GM12878 (cell line): ENCODE measurements around the gene BNC2. TPM values are rescaled to one million over a fixed set of nuclear protein-coding genes. Genes with fewer than 3 reads are reported as not detected.

Source experiments
- ATAC-seq: fragments of 200-7000 bp; cut with Tn5 transposase; 3 replicates; pipeline ENCODE4 v1.9.1; 2020; ENCODE audit warnings: mild to moderate bottlenecking, moderate library complexity
- BruUV-seq: library from RNA; stranded (reverse); fragments of 400-500 nt; replicated peaks from 2 replicates; lab custom pipeline; 2021; lab: Mats Ljungman, UMichigan
- CTCF ChIA-PET: fragments of 300-600 bp; sonication (Branson Sonifier 250); formaldehyde crosslinking; extraction: SDS; loops from one replicate; lab custom pipeline; 2021; ENCODE audit warnings: inconsistent platforms; lab: Yijun Ruan, JAX
- POLR2A ChIA-PET: fragments of 350-600 bp; formaldehyde crosslinking; extraction: SDS; loops from one replicate; lab custom pipeline; 2021; ENCODE audit warnings: inconsistent platforms; lab: Charles Lee
- RAD21 ChIA-PET: fragments of 300-600 bp; sonication (Branson Sonifier 250); formaldehyde crosslinking; loops from one replicate; lab custom pipeline; 2023; ENCODE audit warnings: antibody characterized with exemption; ENCODE audit not compliant: unreplicated experiment; lab: Charles Lee
- SMC1A ChIA-PET: fragments of 300-600 bp; sonication (Branson Sonifier 250); formaldehyde crosslinking; loops from one replicate; lab custom pipeline; 2023; ENCODE audit not compliant: unreplicated experiment, uncharacterized antibody; lab: Charles Lee
- DNase-seq: peaks from one replicate; pipeline ENCODE4 v3.0.0-alpha.2; 2011; ENCODE audit warnings: low read depth, low spot score
- FAIRE-seq: peaks from 3 replicates; lab custom pipeline; 2011; peaks lifted over from hg19 to GRCh38; lab: Jason Lieb, UNC
- H2AFZ ChIP-seq: 2 replicates; pipeline ENCODE4 v1.6.0; 2011; ENCODE audit warnings: low read depth, low read length, control low read depth; ENCODE audit not compliant: control insufficient read depth
- H3K27ac ChIP-seq: 2 replicates; pipeline ENCODE4 v1.5.1; 2011; ENCODE audit warnings: control low read depth; ENCODE audit not compliant: control insufficient read depth, insufficient read depth
- H3K27me3 ChIP-seq, 2 experiments: replicated peaks in 1 of 2; 2 replicates each; pipeline versions ENCODE4 v1.6.0 to v1.6.1; 2011; ENCODE audit warnings: low read length in 1 of 2; ENCODE audit not compliant: control insufficient read depth in 2 of 2, insufficient read depth in 2 of 2
- H3K36me3 ChIP-seq, 2 experiments: 2 replicates each; pipeline ENCODE4 v1.5.1; 2011; ENCODE audit warnings: low read length in 1 of 2; ENCODE audit not compliant: control insufficient read depth in 2 of 2, insufficient read depth in 2 of 2
- H3K4me1 ChIP-seq: 2 replicates; pipeline ENCODE4 v1.6.1; 2011; ENCODE audit warnings: mild to moderate bottlenecking, low read length, moderate library complexity, mixed read lengths; ENCODE audit not compliant: control insufficient read depth, insufficient read depth
- H3K4me2 ChIP-seq: 2 replicates; pipeline ENCODE4 v1.6.0; 2011; ENCODE audit warnings: control low read depth; ENCODE audit not compliant: control insufficient read depth, insufficient read depth
- H3K4me3 ChIP-seq: fragments of 200-600 bp; sonication (generic); 2 replicates; pipeline ENCODE4 v1.5.1; 2016
- H3K79me2 ChIP-seq: 2 replicates; pipeline ENCODE4 v1.6.0; 2011; ENCODE audit warnings: low read length; ENCODE audit not compliant: control insufficient read depth, insufficient read depth
- H3K9ac ChIP-seq: 2 replicates; pipeline ENCODE4 v1.8.0; 2011; ENCODE audit warnings: low read length, control low read depth, mixed read lengths; ENCODE audit not compliant: control insufficient read depth, insufficient read depth
- H3K9me3 ChIP-seq: replicated peaks from 3 replicates; pipeline ENCODE4 v1.5.1; 2011; ENCODE audit warnings: mild to moderate bottlenecking, low read length; ENCODE audit not compliant: control insufficient read depth, insufficient read depth
- H4K20me1 ChIP-seq: 2 replicates; pipeline ENCODE4 v1.6.0; 2011; ENCODE audit not compliant: control insufficient read depth, insufficient read depth
- BRCA1 ChIP-seq: IDR thresholded peaks from 2 replicates; pipeline ENCODE4 v1.6.1; 2011; ENCODE audit warnings: low read depth, low read length, improper control_type of control experiment
- CHD2 ChIP-seq: IDR thresholded peaks from 2 replicates; pipeline ENCODE4 v1.6.1; 2011; ENCODE audit warnings: low read depth, low read length, improper control_type of control experiment, borderline replicate concordance
- ELK1 ChIP-seq: IDR thresholded peaks from 2 replicates; pipeline ENCODE4 v1.6.1; 2012; ENCODE audit warnings: low read depth, low read length, improper control_type of control experiment
- EZH2 ChIP-seq: IDR thresholded peaks from 2 replicates; pipeline ENCODE4 v1.6.1; 2012; ENCODE audit warnings: low read depth, mild to moderate bottlenecking, control low read depth, inconsistent platforms, low read length, borderline replicate concordance; ENCODE audit not compliant: control insufficient read depth
- POLR2AphosphoS2 ChIP-seq: IDR thresholded peaks from 2 replicates; pipeline ENCODE4 v1.6.1; 2011; ENCODE audit warnings: low read depth, mild to moderate bottlenecking, low read length, improper control_type of control experiment, moderate library complexity
- SKIL ChIP-seq: fragments of 450-650 bp; IDR thresholded peaks from 2 replicates; pipeline ENCODE4 v1.6.1; 2017; ENCODE audit warnings: mild to moderate bottlenecking, low read depth, inconsistent platforms; ENCODE audit not compliant: poor library complexity, severe bottlenecking
- SREBF1 ChIP-seq: IDR thresholded peaks from 2 replicates; pipeline ENCODE4 v1.6.1; 2012; ENCODE audit warnings: mild to moderate bottlenecking, low read length
- TCF3 ChIP-seq: IDR thresholded peaks from 2 replicates; pipeline ENCODE4 v1.6.1; 2012; ENCODE audit warnings: low read depth, mild to moderate bottlenecking, low read length, borderline replicate concordance; ENCODE audit not compliant: insufficient read depth
- ZZZ3 ChIP-seq: IDR thresholded peaks from 2 replicates; pipeline ENCODE4 v1.6.1; 2011; ENCODE audit warnings: low read depth; ENCODE audit not compliant: control insufficient read depth, insufficient read length
- WGBS: methylation state at CpG from one replicate; pipeline ENCODE4 v1.1.6; 2016; ENCODE audit warnings: low lambda C conversion rate; ENCODE audit not compliant: insufficient replicate concordance, insufficient coverage; ENCODE audit errors: missing lambda C conversion rate; 5-methylcytosine and 5-hydroxymethylcytosine counted together
- in situ Hi-C: fragments of 300-500 bp; cut with MboI; formaldehyde crosslinking; loops from 9 replicates; pipeline ENCODE4 v1.14.3; 2018; ENCODE audit warnings: mixed read lengths
- intact Hi-C: fragments of 100-400 bp; cut with micrococcal nuclease; formaldehyde crosslinking; loops from one replicate; pipeline ENCODE4 v1.14.2; 2022; ENCODE audit not compliant: unreplicated experiment
- polyA plus RNA-seq, 11 experiments: library from polyadenylated mRNA; depleted of rRNA in 4 of 11; unstranded in 6 of 11; stranded (reverse) in 5 of 11; fragments of >200 nt; fragmentation: Nextera tagmentation in 4 of 11; fragmentation: Illumina TruSeq in 1 of 11; extraction: Ambion mirVana in 4 of 11; extraction: Trizol in 1 of 11; gene quantifications; 1 replicate in 1 of 11; 2 replicates in 10 of 11; pipeline versions ENCODE4 v1.2.1 to v1.2.3, GENCODE V29; 2011 to 2016; ENCODE audit warnings: inconsistent platforms in 2 of 11, missing spikeins in 2 of 11, low read depth in 1 of 11
- total RNA-seq, 4 experiments: library from RNA; depleted of rRNA in 3 of 4; stranded (reverse); fragments of >200 nt in 3 of 4; fragmentation: Illumina TruSeq in 1 of 4; extraction: Trizol in 1 of 4; gene quantifications; 2 replicates each; pipeline versions ENCODE4 v1.2.1 to v1.2.3, GENCODE V29; 2013 to 2021
- TF ChIP-seq, protein P1 (sequence below): fragments of 450-650 bp; IDR thresholded peaks from 2 replicates; pipeline ENCODE4 v1.6.1; 2018; ENCODE audit warnings: mild to moderate bottlenecking, low read depth, moderate library complexity; ENCODE audit not compliant: partially characterized antibody

The BNC2 gene
- total and polyA plus RNA-seq, 10 of the 15 experiments (the other 5 are each of a cell fraction or from before 2014, with no cell fraction given) = 0.05 to 14.5 (median 0.26) TPM

DNA sequence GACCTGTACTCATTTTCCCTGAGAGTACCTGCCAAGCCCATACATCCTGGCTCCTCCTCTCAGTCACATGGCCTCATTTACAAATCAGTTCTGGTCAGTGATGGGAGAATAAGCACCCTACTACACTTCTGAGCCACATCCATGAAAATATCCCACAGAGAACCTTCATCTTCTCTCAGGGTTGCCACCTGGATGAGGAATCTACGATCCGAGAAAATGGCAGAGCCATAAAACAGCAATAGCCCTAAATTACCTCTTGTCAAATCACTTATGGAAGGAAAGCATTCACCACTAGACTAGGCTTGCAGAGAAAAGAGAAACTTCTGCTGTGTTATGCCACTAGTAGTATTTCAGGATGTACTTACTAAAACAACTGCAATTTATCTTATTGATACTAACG lies 324.8 kb downstream of the BNC2 start:
- no peak for DNase-seq
- H3K79me2 ChIP-seq = no peaks in the 10 kb centered on the region
- POLR2A ChIA-PET = interaction anchor here (0.6 kb wide), 1 partner anchor 35 kb away, joined by 4 read pairs; no protein-coding TSS in a partner anchor
- no peaks in the 10 kb centered on the region for H3K36me3 ChIP-seq
- intact Hi-C loops = no loop called here
- WGBS = 24% methylated on average over 3 of the region's 3 CpGs
- H3K9me3 ChIP-seq = no peaks in the 10 kb centered on the region
- H3K27ac ChIP-seq = no peak overlapping the region
- H3K4me2 ChIP-seq = no peak overlapping the region
- no peaks in the 10 kb centered on the region for H3K27me3 ChIP-seq
- in situ Hi-C loops = no loop called here
- no peaks in the 10 kb centered on the region for H4K20me1 ChIP-seq
- no peak overlapping the region for H2AFZ ChIP-seq
- no peak overlapping the region for H3K4me3 ChIP-seq
- FAIRE-seq = no peak
- CTCF ChIA-PET = interaction anchor here (1.0 kb wide), 1 partner anchor 61 kb away, joined by 3 read pairs; no protein-coding TSS in a partner anchor
- H3K4me1 ChIP-seq = no peaks in the 10 kb centered on the region
- TF ChIP-seq EZH2 = no peak
- TF ChIP-seq SREBF1 = no peak
- TF ChIP-seq, protein P1, sequence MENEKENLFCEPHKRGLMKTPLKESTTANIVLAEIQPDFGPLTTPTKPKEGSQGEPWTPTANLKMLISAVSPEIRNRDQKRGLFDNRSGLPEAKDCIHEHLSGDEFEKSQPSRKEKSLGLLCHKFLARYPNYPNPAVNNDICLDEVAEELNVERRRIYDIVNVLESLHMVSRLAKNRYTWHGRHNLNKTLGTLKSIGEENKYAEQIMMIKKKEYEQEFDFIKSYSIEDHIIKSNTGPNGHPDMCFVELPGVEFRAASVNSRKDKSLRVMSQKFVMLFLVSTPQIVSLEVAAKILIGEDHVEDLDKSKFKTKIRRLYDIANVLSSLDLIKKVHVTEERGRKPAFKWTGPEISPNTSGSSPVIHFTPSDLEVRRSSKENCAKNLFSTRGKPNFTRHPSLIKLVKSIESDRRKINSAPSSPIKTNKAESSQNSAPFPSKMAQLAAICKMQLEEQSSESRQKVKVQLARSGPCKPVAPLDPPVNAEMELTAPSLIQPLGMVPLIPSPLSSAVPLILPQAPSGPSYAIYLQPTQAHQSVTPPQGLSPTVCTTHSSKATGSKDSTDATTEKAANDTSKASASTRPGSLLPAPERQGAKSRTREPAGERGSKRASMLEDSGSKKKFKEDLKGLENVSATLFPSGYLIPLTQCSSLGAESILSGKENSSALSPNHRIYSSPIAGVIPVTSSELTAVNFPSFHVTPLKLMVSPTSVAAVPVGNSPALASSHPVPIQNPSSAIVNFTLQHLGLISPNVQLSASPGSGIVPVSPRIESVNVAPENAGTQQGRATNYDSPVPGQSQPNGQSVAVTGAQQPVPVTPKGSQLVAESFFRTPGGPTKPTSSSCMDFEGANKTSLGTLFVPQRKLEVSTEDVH = no peak
- TF ChIP-seq ELK1 = no peak
- TF ChIP-seq SKIL = no peak
- no peak for TF ChIP-seq BRCA1
- TF ChIP-seq ZZZ3 = no peak
- TF ChIP-seq POLR2AphosphoS2 = no peak
- no peak for TF ChIP-seq TCF3
- no peak for TF ChIP-seq CHD2
- no TSS peak for BruUV-seq
- no peak for ATAC-seq
- RAD21 ChIA-PET = interaction anchor here (2.4 kb wide), 1 partner anchor 21 kb away, joined by 7 read pairs; no protein-coding TSS in a partner anchor
- H3K9ac ChIP-seq = no peak overlapping the region
- SMC1A ChIA-PET = interaction anchor here (1.2 to 2.2 kb wide), 2 partner anchors 10 to 28 kb away, joined by 3 to 10 read pairs; no protein-coding TSS in a partner anchor
